Ovary (tissue), 3 donors: ENCODE measurements around the gene FADS1.

Experiments
- CTCF ChIP-seq, 3 donors: fragments of 450-650 bp in 2 of 3; fragments of 200-600 bp in 1 of 3; IDR thresholded peaks; one replicate each; pipeline versions ENCODE4 v1.5.1 to v1.8.0; 2016 to 2022; ENCODE audit warnings: antibody characterized with exemption in 3 of 3, mild to moderate bottlenecking in 1 of 3
- EP300 ChIP-seq: sonication (generic); formaldehyde crosslinking; IDR thresholded peaks from one replicate; pipeline ENCODE4 v1.6.1; 2017; ENCODE audit warnings: antibody characterized with exemption
- POLR2A ChIP-seq: fragments of 450-650 bp; IDR thresholded peaks from one replicate; pipeline ENCODE4 v1.6.1; 2017; ENCODE audit warnings: antibody characterized with exemption, mild to moderate bottlenecking, moderate library complexity
- donor health status: DM: no; HTN: no; CAD: no.

DNA sequence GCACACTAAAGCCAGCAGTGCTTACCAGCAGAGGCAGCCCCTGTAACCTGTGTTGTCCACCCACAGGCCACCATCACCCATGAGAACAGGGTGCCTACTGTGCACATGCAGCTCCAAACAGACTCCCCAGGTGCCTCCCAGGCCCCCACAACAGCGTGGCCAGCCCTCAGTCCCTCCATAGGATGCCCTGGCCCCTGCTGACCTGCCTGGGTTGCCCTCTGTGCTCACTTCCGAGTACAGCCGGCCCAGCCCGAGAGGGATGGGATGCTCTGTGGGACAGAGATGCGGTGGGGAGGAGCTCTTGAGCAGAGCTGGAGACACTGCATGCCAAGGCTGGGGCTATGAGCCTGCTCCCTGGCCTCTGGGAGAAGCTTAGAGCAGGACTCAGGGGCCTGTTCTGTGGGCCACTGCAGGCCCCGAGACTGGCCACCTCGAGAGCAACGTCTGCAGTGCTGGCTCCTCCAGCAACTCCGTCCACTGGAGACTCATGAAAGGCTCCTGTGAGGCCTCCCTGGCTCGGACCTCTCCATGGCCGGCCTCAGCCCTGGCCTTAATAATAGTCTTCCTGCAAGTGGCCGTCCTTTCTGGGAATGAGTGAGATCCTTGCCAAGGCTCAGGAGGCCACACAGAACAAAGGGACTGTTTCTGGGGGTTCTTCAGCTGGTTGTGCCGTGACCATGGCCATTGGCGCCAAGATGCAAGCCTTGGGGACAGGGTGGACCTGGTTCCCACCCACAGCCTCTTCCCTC is 38.3 kb upstream of the FADS1 start:
- no peak for TF ChIP-seq CTCF (IDR thresholded peaks at IDR 0.05)
- TF ChIP-seq POLR2A: no peak
- TF ChIP-seq EP300: no peak
